ENCODE measurements around the gene PRXL2A.
"Not testable (repeated sequence)": the region's sequence is repeated elsewhere in the genome, so short reads cannot be mapped to it uniquely, and the experiment has no call there.

PRXL2A gene

DNA sequence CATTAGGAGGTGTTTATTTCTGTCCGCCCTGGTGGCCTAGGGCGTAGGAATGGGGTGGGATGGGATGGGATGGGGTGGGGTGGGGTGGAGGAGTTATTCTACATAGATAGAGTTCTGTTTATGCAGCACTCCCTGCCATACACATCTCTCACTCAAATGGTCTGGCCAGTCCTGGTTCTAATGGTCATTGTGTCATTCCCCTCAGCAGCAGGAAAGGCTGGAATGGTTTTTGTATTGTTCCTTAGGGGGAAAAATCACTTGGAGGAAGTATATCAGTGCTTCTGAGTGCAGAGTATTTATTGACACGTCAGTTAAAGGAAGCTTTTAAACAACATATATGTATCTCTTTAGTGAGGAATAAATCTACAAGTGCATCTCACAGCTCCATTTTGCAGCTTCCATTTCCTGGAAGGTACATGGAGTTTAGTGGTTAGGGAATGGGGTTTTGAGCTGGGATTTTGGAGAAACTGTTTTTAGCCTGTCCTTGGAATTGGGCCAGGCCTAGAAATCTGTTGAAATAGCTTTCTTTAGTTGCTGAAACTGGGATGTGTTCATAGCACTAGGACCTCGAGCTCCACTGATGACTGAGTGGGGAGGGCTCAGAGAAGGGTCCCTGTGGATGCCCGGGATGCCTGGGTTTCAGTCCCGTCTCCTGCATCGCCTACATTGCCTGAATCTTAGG lies 54.1 kb downstream of the PRXL2A start:
- DNase-seq, result peak; percentile 38

DNA sequence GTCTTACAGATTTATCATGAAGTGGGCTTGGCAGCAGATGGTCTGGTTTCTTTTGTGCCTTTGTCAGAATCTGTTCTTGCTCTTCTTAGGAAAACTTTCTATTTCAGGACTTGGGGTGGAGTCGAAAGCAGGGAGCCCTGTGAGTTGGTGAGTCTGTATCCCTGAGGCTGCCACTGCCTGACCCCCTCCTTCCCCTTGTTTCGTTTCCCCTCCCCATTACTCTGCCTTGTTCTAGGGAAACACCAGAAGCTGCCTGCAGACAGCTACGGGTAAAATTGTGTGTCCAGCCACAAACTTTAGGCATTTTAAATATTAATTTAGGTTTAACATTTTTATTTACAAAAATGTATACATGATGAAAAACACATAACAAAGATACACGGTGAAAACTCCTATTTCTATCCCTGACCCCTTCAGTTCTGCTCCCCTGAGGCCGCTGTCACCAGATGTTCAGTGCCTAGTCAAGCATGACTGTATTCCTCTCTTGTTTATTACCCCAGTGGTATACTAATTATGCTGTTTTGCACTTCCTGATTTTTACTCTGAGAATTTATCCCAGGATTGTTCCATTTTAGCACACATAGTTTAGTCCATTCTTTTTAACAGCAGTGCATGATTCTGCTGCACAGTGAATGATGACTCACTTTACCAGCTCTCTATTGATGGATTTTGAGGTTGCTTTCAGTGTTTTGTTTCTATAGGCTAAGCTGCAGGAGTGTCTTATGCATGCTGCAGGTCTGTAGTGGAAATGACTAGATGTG lies 54.8 kb downstream of the PRXL2A start:
- DNase-seq, result peak; percentile 72

- DNase-seq, result no peak
Measured at GRCh38 chr10:80463868-80464267, 55.5 kb downstream of the PRXL2A start.

DNA sequence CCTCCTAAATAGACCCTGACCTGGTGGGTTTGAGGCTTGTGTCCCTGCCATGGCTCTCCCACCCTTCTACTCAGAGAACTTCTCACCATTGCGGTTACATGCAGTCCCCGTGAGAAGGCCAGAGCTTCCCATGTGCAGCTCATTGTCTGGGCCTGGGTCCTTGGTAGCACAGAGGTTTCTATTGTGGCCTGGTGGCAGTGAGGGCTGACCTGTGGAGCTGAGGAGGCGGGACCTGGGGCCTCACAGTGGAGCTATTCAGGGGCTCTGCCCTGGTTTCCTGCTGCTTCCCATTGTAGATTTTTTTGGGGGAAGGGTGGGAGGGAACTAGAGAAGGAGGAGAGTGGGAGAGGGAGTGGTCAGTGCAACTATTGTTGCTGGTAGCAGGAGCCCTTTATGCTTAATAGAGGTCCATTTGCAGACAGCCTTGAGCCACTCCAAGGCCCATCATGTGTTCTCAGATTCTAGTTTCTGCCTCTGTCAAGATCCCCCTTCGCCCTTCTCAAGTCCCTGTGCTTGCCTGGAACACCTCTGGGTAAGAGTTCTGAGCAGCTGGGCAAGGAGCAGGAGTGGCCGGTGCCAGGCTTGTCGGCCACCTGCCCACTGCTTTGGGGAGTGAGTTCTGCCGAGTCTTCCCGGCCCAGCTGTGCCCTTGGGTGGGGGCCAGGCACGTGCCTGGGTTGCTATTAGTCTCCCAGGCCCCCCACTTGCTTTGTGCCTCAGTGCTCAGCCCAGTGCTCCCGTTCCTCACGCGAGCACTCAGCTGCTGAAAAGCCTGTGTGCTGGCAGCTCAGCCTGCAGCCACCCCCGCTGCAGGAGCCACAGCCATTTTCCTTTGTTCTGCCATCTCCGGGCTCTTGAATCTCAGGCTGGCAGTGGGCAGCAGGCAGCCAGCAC lies 56.5 kb downstream of the PRXL2A start:
- no peak for DNase-seq

GRCh38 chr10:80465451-80465835 lies 57.1 kb downstream of the PRXL2A start:
- no peak for DNase-seq

DNA sequence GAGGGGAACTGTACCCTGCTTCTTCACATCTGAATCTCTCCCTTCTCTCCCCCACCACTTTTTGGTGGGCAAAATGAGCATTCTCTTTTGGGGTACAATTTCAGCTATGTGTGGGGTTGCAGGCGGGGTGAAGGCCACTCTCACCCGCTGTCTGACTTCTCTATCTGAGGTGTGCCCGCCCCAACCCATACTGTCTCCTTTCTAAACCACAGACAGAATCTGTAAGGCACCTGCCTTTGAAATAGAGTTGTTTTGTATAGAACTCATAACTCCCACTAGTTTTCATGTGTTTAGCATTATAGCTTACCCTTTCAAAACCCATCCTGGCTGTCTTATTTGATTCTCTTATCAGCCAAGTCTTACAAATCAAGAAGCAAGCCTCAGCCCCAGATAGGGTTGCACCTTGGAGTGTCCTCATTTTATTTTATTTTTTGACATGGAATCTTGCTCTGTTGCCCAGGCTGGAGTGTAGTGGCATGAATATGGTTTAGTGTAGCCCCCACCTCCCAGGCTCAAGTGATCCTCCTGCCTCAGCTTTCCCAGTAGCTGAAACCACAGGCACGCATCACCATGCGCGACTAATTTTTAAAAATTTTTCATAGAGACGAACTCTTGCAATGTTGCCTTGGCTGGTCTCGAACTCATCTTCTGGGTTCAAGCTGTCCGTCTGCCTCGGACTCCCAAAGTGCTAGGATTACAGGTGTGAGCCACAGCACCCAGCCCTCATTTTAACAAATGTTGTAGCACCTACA lies 57.7 kb downstream of the PRXL2A start:
- DNase-seq, result no peak

- peak; percentile 29 for DNase-seq
Measured at GRCh38 chr10:80466724-80467326, 58.5 kb downstream of the PRXL2A start.

- peak; percentile 46 for DNase-seq
Measured at GRCh38 chr10:80468002-80468401, 59.7 kb downstream of the PRXL2A start.

GRCh38 chr10:80468806-80469421 lies 60.6 kb downstream of the PRXL2A start:
- no peak for DNase-seq

- DNase-seq, result no peak
Measured at GRCh38 chr10:80470266-80470665, 61.9 kb downstream of the PRXL2A start.

DNA sequence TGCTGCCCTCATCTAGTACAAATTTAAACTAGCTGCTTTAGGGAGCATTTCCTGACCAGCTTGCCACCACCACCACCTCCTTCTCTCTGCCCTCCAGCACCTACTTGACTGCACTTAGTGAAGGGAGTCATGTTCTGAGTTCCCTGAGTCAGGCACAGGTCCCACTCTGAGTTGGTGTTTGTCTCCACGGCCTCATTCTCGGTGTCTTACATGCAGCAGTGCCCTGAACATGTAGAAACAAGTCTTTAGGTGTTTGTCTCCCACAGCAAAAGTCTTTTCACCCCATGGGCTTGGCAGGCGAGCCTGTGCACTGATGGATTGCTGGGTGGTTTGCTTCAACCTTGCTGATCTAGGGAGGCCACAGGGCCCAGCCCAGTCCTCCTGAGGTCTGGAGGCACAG lies 62.6 kb downstream of the PRXL2A start:
- no peak for DNase-seq

DNA sequence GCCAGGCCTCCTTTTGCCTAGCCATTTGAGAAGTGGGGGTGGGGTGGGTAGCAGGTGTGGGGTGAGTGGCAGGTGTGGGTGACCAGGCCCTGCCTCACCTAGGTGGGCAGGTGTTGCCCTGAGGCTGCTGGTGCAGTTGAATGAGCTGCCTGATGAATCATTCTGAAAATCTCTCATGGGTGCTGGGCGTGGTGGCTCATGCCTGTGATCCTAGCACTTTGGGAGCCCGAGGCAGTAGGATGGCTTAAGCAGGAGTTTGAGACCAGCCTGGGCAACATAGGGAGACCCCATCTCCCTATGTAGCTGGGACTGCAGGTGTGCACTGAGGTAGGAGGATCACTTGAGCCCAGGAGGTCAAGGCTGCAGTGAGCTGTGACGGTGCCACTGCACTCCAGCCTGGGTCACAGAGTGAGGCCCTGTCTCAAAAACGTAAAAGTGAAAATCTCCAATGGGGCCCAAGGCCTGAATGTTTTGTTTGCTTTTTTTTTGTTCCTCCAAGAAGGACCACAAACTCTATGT lies 63.4 kb downstream of the PRXL2A start:
- DNase-seq, result no peak

- DNase-seq, result peak; percentile 86
Measured at GRCh38 chr10:80472234-80473095, 64.1 kb downstream of the PRXL2A start.

- DNase-seq, result no peak
Measured at GRCh38 chr10:80473096-80473657, 64.8 kb downstream of the PRXL2A start.

DNA sequence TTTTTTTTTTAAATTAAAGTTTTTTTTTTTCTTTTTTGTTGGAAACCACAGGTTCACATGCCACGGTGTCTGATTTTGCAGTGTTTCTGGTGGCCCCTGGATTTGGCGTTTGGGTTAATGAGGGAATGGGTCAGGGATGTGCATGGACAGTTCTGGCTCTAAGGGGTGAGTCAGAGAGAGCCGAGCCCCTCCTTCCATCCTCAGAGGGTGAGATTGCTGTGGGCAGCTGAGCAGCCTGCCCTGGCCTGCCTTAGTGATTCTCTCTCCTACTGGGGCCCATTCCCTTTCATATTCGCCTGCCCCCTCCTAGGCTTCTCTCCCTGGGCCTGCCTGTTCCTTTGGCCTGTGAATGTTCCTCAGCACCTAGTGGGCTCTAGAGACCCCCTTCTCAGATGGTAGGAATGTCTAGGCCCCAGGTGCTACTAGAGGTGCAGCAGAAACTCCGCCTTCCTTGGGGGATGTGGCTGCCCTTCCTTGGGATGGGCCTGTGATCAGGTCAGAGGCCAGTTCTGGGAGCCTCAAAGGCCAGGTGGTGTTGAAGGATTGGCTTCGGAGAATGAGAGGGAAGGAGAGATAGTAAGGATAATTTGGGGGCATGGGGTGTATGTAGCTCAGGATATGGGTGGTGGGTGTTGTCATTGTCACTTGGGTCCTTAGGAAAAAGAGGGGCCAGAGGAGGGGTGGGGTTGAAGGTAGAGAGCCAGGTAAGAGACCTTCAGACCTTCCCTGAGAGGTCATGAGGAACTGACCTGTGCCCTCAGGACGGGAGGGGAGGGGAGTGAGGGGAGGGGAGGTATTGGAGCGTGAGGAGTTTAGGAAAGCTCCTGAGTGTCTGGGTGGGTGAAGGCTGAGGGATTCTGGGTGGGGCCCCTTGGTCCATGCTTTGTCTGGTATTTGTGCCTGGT lies 65.6 kb downstream of the PRXL2A start:
- DNase-seq, result no peak

DNA sequence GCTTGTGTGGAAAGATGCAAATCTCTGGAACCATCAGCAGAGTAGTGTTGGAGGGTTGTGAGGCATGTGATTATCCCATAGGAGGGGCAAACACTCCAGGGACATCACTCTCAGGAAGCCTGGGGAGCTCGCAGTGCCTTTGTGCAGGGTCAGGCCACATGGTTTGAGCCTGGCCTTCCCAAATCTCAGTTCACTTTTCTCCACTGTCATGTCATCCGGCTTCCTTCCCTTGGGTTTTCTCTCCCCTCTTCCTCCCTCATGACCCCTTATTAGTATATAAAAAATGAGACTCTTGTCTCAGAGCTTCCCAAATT lies 66.2 kb downstream of the PRXL2A start:
- DNase-seq, result no peak

DNA sequence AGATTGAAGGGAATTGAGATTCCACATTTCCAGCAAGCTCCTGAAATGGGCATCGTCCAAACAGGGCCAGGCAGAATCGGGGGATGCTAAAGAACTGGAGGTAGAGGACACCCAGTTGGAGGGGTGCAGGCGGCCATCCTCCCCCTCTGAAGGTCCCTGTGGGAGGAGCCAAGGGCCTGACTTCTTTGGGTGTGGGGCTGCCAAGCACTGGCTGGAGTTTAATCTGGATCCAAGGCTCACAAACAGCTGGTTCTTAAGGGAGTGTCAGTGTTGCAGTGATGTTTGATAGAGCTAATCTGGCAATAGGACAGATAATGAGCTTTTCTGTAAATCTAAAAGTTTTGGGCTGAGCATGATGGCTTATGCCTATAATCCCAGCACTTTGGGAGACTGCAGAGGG lies 66.6 kb downstream of the PRXL2A start:
- DNase-seq, result no peak

GRCh38 chr10:80475641-80476040 lies 67.3 kb downstream of the PRXL2A start:
- not testable (repeated sequence) for DNase-seq

GRCh38 chr10:80476685-80477084 lies 68.3 kb downstream of the PRXL2A start:
- no peak for DNase-seq

Data from suppressor macrophage treated with lipopolysaccharide for 4 hours (primary cell).